GM12873 (cell line): Measurements from ENCODE around the gene MCM3AP.

Source experiments
- CTCF ChIP-seq: IDR thresholded peaks from 2 replicates; pipeline ENCODE4 v1.5.1; 2012; ENCODE audit warnings: low read depth, mild to moderate bottlenecking, moderate library complexity, low read length, control low read depth; ENCODE audit not compliant: insufficient read depth; ENCODE audit errors: missing control alignments

Gene MCM3AP

GRCh38 chr21:46284733-46285132, 678 bp downstream of the MCM3AP start:
- no peak for TF ChIP-seq CTCF

- no peak for TF ChIP-seq CTCF
Measured at GRCh38 chr21:46284077-46284644, 1.2 kb downstream of the MCM3AP start.

GRCh38 chr21:46274797-46275390, 10.5 kb downstream of the MCM3AP start:
- no peak for TF ChIP-seq CTCF

- TF ChIP-seq CTCF: no peak
Measured at GRCh38 chr21:46273341-46273740, 12.1 kb downstream of the MCM3AP start.

GRCh38 chr21:46269466-46269865, 15.9 kb downstream of the MCM3AP start:
- TF ChIP-seq CTCF: no peak

GRCh38 chr21:46268371-46268770, 17.0 kb downstream of the MCM3AP start:
- no peak for TF ChIP-seq CTCF

GRCh38 chr21:46266946-46267345, 18.5 kb downstream of the MCM3AP start:
- no peak for TF ChIP-seq CTCF
